OCI-LY3 (cell line): ENCODE results near the gene F5.

Experiments
- H2AFZ ChIP-seq: fragments of 200-600, 300-600 bp; shearing (Covaris generic); 2 replicates; pipeline ENCODE4 v1.6.0; 2014; ENCODE audit warnings: antibody characterized with exemption, low read depth, low read length
- H3K27ac ChIP-seq: fragments of 200-600, 300-600 bp; sonication (generic); 2 replicates; pipeline ENCODE4 v1.5.1; 2014; ENCODE audit warnings: mild to moderate bottlenecking, low read length, moderate library complexity, mixed read lengths
- H3K27me3 ChIP-seq: fragments of 200-600, 300-600 bp; sonication (generic); 2 replicates; pipeline ENCODE4 v1.6.1; 2014; ENCODE audit warnings: low read depth, low read length, mixed read lengths
- H3K36me3 ChIP-seq: fragments of 200-600, 300-600 bp; sonication (generic); replicated peaks from 2 replicates; pipeline ENCODE3; 2014; ENCODE audit warnings: low read depth, low read length, mixed read lengths
- H3K4me1 ChIP-seq: fragments of 300-600, 200-600 bp; sonication (generic); 2 replicates; pipeline ENCODE4 v1.6.1; 2014; ENCODE audit warnings: low read length, mixed read lengths
- H3K4me2 ChIP-seq: fragments of 200-600, 300-600 bp; sonication (generic); 2 replicates; pipeline ENCODE4 v1.6.1; 2014; ENCODE audit warnings: low read length, mixed read lengths
- H3K4me3 ChIP-seq: fragments of 300-600, 200-600 bp; sonication (generic); 2 replicates; pipeline ENCODE4 v1.5.1; 2014; ENCODE audit warnings: antibody characterized with exemption, mild to moderate bottlenecking, low read length, moderate library complexity
- H3K79me2 ChIP-seq: fragments of 300-600, 200-600 bp; shearing (Covaris generic); 2 replicates; pipeline ENCODE4 v1.6.1; 2014; ENCODE audit warnings: mild to moderate bottlenecking, low read length, mixed read lengths
- H3K9ac ChIP-seq: fragments of 300-600, 200-600 bp; shearing (Covaris generic); 2 replicates; pipeline ENCODE4 v1.6.0; 2014; ENCODE audit warnings: mild to moderate bottlenecking, low read length, moderate library complexity
- H3K9me3 ChIP-seq: fragments of 200-600, 300-600 bp; shearing (Covaris generic); 2 replicates; pipeline ENCODE4 v1.6.1; 2014; ENCODE audit warnings: low read length, mixed read lengths; ENCODE audit not compliant: insufficient read depth
- H4K20me1 ChIP-seq: fragments of 200-600, 300-600 bp; sonication (generic); 2 replicates; pipeline ENCODE4 v1.6.1; 2016; ENCODE audit warnings: low read length, mixed read lengths; ENCODE audit not compliant: insufficient read depth
- CTCF ChIP-seq: fragments of 200-600, 300-600 bp; sonication (generic); IDR thresholded peaks from 2 replicates; pipeline ENCODE4 v1.5.1; 2014; ENCODE audit warnings: antibody characterized with exemption, low read length, low read depth
- EZH2phosphoT487 ChIP-seq: fragments of 200-600 bp; shearing (Covaris generic); IDR thresholded peaks from 2 replicates; pipeline ENCODE4 v1.6.1; 2018; ENCODE audit warnings: antibody characterized with exemption, mixed run types, low read depth

F5 gene

DNA sequence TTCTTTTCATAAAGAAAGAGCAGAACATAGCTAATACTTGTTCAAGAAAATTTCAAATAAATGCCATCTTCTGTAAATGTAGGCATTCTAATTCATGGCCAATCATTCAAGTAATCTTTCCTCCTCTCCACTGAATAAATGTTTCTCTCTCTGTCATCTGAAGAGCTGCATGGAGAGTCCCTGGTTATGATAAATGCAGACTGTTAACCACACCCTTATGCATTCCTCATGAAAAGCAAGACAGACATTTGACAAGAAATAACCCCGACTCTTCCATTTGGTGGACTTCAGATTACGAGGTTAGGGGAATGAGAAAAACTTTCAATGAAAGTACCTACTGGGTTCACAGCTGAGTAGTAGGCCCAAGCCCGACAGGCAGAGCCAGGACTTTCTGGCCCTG is 55.8 kb downstream of the F5 start:
- Histone ChIP-seq H4K20me1 (no peaks in the 10 kb centered on the region), H2AFZ (no peak overlapping the region), H3K36me3 (peaks cover 81% of the 10 kb centered on the region), H3K27ac (peak overlapping the region; percentile 95), H3K4me2 (peak overlapping the region; percentile 83), H3K27me3 (no peaks in the 10 kb centered on the region), H3K79me2 (peaks cover 62% of the 10 kb centered on the region), H3K4me3 (no peak overlapping the region), H3K9me3 (no peaks in the 10 kb centered on the region), H3K9ac (peak overlapping the region; percentile 68), H3K4me1 (peaks cover 87% of the 10 kb centered on the region)
- TF ChIP-seq EZH2phosphoT487, result no peak
- TF ChIP-seq CTCF, result no peak

GRCh38 chr1:169529068-169529642 is 57.1 kb downstream of the F5 start:
- Histone ChIP-seq H3K4me1 (peaks cover 74% of the 10 kb centered on the region), H3K27me3 (no peaks in the 10 kb centered on the region), H3K9me3 (no peaks in the 10 kb centered on the region), H3K36me3 (peaks cover 83% of the 10 kb centered on the region), H3K4me2 (peak overlapping the region; percentile 83), H3K9ac (peak overlapping the region; percentile 68), H2AFZ (no peak overlapping the region), H3K27ac (peak overlapping the region; percentile 95), H3K79me2 (peaks cover 59% of the 10 kb centered on the region), H3K4me3 (peak overlapping the region; percentile 58), H4K20me1 (no peaks in the 10 kb centered on the region)
- TF ChIP-seq EZH2phosphoT487 (no peak), CTCF (no peak)

GRCh38 chr1:169528215-169529067 is 57.8 kb downstream of the F5 start:
- Histone ChIP-seq H4K20me1 (no peaks in the 10 kb centered on the region), H3K9me3 (no peaks in the 10 kb centered on the region), H3K4me1 (peaks cover 69% of the 10 kb centered on the region), H3K4me2 (peak overlapping the region; percentile 83), H3K9ac (peak overlapping the region; percentile 68), H3K27ac (peak overlapping the region; percentile 95), H3K36me3 (peaks cover 90% of the 10 kb centered on the region), H3K27me3 (no peaks in the 10 kb centered on the region), H3K4me3 (peak overlapping the region; percentile 58), H2AFZ (no peak overlapping the region), H3K79me2 (peaks cover 59% of the 10 kb centered on the region)
- TF ChIP-seq EZH2phosphoT487 (no peak), CTCF (no peak)

GRCh38 chr1:169527451-169528214 is 58.6 kb downstream of the F5 start:
- Histone ChIP-seq H3K4me2 (peak overlapping the region; percentile 83), H3K27ac (peak overlapping the region; percentile 95), H3K36me3 (peaks cover 92% of the 10 kb centered on the region), H3K4me3 (peak overlapping the region; percentile 58; the same call in 1 of the 2 replicates), H2AFZ (no peak overlapping the region), H3K9me3 (no peaks in the 10 kb centered on the region), H3K9ac (peak overlapping the region; percentile 68; the same call in 1 of the 2 replicates), H3K4me1 (peaks cover 61% of the 10 kb centered on the region), H4K20me1 (no peaks in the 10 kb centered on the region), H3K27me3 (no peaks in the 10 kb centered on the region), H3K79me2 (peaks cover 52% of the 10 kb centered on the region)
- TF ChIP-seq EZH2phosphoT487, result no peak
- TF ChIP-seq CTCF, result no peak
